Measurements from ENCODE around the gene TECPR2. TPM values are rescaled to one million over a fixed set of nuclear protein-coding genes. Genes with fewer than 3 reads are reported as not detected.

The TECPR2 gene
- total and polyA plus RNA-seq, 2 of the 13 experiments (the other 11 are each of a cell fraction or from before 2014, with no cell fraction given), result 3.5 to 5.7 TPM

DNA sequence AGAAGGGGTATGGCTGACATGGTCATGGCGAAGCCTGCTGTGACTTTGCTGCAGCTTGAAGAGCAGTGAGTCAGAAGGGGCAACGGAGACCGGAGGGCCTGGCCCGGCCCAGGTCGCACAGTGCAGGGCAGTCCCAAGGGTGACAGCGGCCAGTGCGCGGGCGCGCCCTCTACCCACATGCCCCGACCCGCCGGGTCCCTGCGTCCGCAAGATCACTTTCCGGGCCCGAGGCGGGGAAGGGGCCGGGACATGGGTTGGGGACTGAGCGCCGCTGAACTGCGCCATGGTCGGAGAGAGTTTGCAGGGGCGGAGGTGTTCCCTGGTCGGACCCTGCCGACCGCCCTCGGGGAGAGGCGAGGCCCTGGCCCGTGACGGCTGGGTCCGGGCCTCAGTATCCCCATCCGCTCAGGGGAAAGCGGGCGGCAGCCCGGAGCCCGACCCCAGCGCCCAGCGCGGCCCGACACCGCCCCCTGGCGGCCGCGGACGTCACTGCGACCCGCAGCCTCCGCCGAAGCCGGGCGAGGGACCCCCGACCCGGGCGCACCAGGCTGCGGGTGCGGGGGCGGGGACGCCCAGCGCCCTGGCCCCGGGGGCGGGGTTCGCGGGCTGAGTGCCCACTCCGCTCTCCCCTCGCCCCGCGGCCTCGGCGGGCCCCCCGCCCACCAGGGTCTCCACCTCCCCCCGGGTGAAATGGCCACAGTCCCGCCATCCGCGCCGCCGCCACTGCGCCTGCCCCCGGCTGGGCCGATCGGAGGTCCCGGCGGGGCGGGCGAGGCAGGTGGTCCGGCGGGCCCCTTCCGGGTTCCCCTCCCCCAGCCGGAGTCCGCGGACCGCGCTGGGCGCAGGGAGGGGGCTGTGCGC lies 154.0 kb downstream of the TECPR2 start (continued):
- TF ChIP-seq, protein P1, sequence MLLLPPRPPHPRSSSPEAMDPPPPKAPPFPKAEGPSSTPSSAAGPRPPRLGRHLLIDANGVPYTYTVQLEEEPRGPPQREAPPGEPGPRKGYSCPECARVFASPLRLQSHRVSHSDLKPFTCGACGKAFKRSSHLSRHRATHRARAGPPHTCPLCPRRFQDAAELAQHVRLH (CRISPR knock-in tag; IDR thresholded peaks at IDR 0.05; ENCODE audit: borderline replicate concordance, low read depth), result peak; percentile 82; the same call in 1 of the 2 replicates
- TF ChIP-seq, protein P2, sequence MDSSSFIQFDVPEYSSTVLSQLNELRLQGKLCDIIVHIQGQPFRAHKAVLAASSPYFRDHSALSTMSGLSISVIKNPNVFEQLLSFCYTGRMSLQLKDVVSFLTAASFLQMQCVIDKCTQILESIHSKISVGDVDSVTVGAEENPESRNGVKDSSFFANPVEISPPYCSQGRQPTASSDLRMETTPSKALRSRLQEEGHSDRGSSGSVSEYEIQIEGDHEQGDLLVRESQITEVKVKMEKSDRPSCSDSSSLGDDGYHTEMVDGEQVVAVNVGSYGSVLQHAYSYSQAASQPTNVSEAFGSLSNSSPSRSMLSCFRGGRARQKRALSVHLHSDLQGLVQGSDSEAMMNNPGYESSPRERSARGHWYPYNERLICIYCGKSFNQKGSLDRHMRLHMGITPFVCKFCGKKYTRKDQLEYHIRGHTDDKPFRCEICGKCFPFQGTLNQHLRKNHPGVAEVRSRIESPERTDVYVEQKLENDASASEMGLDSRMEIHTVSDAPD (CRISPR knock-in tag; IDR thresholded peaks at IDR 0.05), result no peak
- no peak for TF ChIP-seq ZNF746 (CRISPR knock-in tag; IDR thresholded peaks at IDR 0.05)
- TF ChIP-seq CEBPB (IDR thresholded peaks at IDR 0.05; ENCODE audit: borderline replicate concordance, low read depth, low read length), result no peak
- peak; percentile 41; the same call in 1 of the 2 replicates for TF ChIP-seq ETV5 (CRISPR knock-in tag; IDR thresholded peaks at IDR 0.05; ENCODE audit: borderline replicate concordance)
- no peak for TF ChIP-seq ZNF329 (CRISPR knock-in tag; IDR thresholded peaks at IDR 0.05; ENCODE audit: low read depth)
- TF ChIP-seq, protein P3, sequence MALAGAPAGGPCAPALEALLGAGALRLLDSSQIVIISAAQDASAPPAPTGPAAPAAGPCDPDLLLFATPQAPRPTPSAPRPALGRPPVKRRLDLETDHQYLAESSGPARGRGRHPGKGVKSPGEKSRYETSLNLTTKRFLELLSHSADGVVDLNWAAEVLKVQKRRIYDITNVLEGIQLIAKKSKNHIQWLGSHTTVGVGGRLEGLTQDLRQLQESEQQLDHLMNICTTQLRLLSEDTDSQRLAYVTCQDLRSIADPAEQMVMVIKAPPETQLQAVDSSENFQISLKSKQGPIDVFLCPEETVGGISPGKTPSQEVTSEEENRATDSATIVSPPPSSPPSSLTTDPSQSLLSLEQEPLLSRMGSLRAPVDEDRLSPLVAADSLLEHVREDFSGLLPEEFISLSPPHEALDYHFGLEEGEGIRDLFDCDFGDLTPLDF (CRISPR knock-in tag; IDR thresholded peaks at IDR 0.05), result no peak
- TF ChIP-seq ZFX (CRISPR knock-in tag; IDR thresholded peaks at IDR 0.05; ENCODE audit: low read depth), result peak; percentile 81
- TF ChIP-seq ZFP36L2 (CRISPR knock-in tag; IDR thresholded peaks at IDR 0.05), result no peak
- peak; percentile 37; the same call in 1 of the 2 replicates for TF ChIP-seq RNF2 (conservative IDR thresholded peaks at IDR 0.05; ENCODE audit: low read depth)
- TF ChIP-seq ZNF549 (CRISPR knock-in tag; IDR thresholded peaks at IDR 0.05), result no peak
- TF ChIP-seq ZNF232 (CRISPR knock-in tag; IDR thresholded peaks at IDR 0.05; ENCODE audit: borderline replicate concordance), result peak; percentile 89; the same call in 1 of the 2 replicates
- TF ChIP-seq SOX13 (IDR thresholded peaks at IDR 0.05), result no peak
- TF ChIP-seq SOX13 (CRISPR knock-in tag; conservative IDR thresholded peaks at IDR 0.05 in 1 of 2, IDR thresholded peaks at IDR 0.05 in 1 of 2), result 0 out of 4 replicates have a peak, but pooled peaks of 1 of the 2 experiments have one; percentile 5
- no peak for TF ChIP-seq ZNF75D (CRISPR knock-in tag; IDR thresholded peaks at IDR 0.05; ENCODE audit: borderline replicate concordance)
- TF ChIP-seq CAMTA2 (CRISPR knock-in tag; IDR thresholded peaks at IDR 0.05; ENCODE audit: borderline replicate concordance), result 0 out of 2 replicates have a peak, but pooled peaks have one; percentile 34
- TF ChIP-seq ZNF660 (CRISPR knock-in tag; IDR thresholded peaks at IDR 0.05; ENCODE audit: borderline replicate concordance, low read depth), result no peak
- TF ChIP-seq, protein P4, sequence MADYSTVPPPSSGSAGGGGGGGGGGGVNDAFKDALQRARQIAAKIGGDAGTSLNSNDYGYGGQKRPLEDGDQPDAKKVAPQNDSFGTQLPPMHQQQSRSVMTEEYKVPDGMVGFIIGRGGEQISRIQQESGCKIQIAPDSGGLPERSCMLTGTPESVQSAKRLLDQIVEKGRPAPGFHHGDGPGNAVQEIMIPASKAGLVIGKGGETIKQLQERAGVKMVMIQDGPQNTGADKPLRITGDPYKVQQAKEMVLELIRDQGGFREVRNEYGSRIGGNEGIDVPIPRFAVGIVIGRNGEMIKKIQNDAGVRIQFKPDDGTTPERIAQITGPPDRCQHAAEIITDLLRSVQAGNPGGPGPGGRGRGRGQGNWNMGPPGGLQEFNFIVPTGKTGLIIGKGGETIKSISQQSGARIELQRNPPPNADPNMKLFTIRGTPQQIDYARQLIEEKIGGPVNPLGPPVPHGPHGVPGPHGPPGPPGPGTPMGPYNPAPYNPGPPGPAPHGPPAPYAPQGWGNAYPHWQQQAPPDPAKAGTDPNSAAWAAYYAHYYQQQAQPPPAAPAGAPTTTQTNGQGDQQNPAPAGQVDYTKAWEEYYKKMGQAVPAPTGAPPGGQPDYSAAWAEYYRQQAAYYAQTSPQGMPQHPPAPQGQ (CRISPR knock-in tag; IDR thresholded peaks at IDR 0.05; ENCODE audit: borderline replicate concordance), result no peak
- no peak for TF ChIP-seq ZFYVE20 (CRISPR knock-in tag; IDR thresholded peaks at IDR 0.05; ENCODE audit: borderline replicate concordance, low read depth)
- no peak for TF ChIP-seq GTF2F1 (IDR thresholded peaks at IDR 0.05; ENCODE audit: low read length)
- TF ChIP-seq KDM2A (CRISPR knock-in tag; IDR thresholded peaks at IDR 0.05; ENCODE audit: borderline replicate concordance, low read depth), result peak; percentile 71; the same call in 1 of the 2 replicates
- TF ChIP-seq ZNF598 (CRISPR knock-in tag; IDR thresholded peaks at IDR 0.05; ENCODE audit: borderline replicate concordance), result 0 out of 2 replicates have a peak, but pooled peaks have one; percentile 34
- TF ChIP-seq, protein P5, sequence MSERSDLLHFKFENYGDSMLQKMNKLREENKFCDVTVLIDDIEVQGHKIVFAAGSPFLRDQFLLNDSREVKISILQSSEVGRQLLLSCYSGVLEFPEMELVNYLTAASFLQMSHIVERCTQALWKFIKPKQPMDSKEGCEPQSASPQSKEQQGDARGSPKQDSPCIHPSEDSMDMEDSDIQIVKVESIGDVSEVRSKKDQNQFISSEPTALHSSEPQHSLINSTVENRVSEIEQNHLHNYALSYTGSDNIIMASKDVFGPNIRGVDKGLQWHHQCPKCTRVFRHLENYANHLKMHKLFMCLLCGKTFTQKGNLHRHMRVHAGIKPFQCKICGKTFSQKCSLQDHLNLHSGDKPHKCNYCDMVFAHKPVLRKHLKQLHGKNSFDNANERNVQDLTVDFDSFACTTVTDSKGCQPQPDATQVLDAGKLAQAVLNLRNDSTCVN (CRISPR knock-in tag; IDR thresholded peaks at IDR 0.05; ENCODE audit: borderline replicate concordance), result no peak
